Spleen (tissue), 7 donors: ENCODE results near the gene CA10.
A peak's percentile ranks its signal among the peaks of the same experiment; 100 is the strongest.

Experiments used
- CTCF ChIP-seq, 11 experiments: fragments of 200-600 bp in 7 of 11; fragments of 450-650 bp in 4 of 11; sonication (generic) in 4 of 11; IDR thresholded peaks in 8 of 11; conservative IDR thresholded peaks in 3 of 11; 1 replicate in 7 of 11; 2 replicates in 4 of 11; pipeline versions ENCODE4 v1.4.0 to v1.8.0; 2016 to 2021; ENCODE audit warnings: antibody characterized with exemption in 11 of 11, inconsistent platforms in 4 of 11, mild to moderate bottlenecking in 1 of 11
- POLR2A ChIP-seq, 3 donors: fragments of 450-650 bp; IDR thresholded peaks; one replicate each; pipeline ENCODE4 v1.5.1; 2017; ENCODE audit warnings: antibody characterized with exemption in 3 of 3, mild to moderate bottlenecking in 1 of 3
- POLR2AphosphoS5 ChIP-seq, 3 donors: sonication (generic); formaldehyde crosslinking; IDR thresholded peaks; one replicate each; pipeline ENCODE4 v1.5.1; 2017; ENCODE audit warnings: antibody characterized with exemption in 3 of 3
- donor health status: DM: no; HTN: no; CAD: no; lungs with moderate emphysema.
- donor health status: DM: no; HTN: no; CAD: no.
- donor health status: DM: no; HTN: no; CAD: no.

GRCh38 chr17:51860954-51861561, 297.5 kb downstream of the CA10 start:
- TF ChIP-seq POLR2A (IDR thresholded peaks at IDR 0.05) (no peak), CTCF (IDR thresholded peaks at IDR 0.05 in 8 of 11, conservative IDR thresholded peaks at IDR 0.05 in 3 of 11) (peak in 5 of 11 experiments; percentile 20 to 41 (median 33)), POLR2AphosphoS5 (IDR thresholded peaks at IDR 0.05) (no peak)
